GM18858 (cell line): ENCODE measurements around the gene GPC6.

Experiments
- ATAC-seq: cut with Tn5 transposase; IDR thresholded peaks from one replicate; pipeline ENCODE4 v1.9.1; 2021; ENCODE audit not compliant: unreplicated experiment

Gene GPC6

GRCh38 chr13:93727211-93728141 is 500.9 kb downstream of the GPC6 start:
- ATAC-seq: no peak

- no peak for ATAC-seq
Observed at GRCh38 chr13:93729383-93729782, 502.8 kb downstream of the GPC6 start.

GRCh38 chr13:93730780-93731179 is 504.2 kb downstream of the GPC6 start:
- ATAC-seq: no peak

DNA sequence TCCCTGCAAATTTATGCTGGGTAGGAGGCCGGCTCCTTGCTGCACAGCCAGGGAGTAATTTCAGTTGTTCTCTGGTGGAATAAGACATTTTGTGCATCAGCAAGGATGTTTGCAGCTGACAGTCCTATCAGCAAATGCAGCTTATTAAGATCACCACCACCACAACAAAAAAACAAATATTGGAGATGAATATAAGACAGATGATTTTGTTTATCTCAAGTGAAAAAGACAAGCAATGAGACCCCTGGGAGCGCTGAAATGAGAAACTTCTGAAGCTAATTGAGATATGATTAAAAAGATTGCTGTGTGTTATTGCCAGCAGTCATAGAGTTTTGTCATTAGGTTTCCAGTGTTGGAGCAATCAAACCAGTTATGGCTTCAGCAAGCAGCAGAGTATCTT is 505.6 kb downstream of the GPC6 start:
- no peak for ATAC-seq

DNA sequence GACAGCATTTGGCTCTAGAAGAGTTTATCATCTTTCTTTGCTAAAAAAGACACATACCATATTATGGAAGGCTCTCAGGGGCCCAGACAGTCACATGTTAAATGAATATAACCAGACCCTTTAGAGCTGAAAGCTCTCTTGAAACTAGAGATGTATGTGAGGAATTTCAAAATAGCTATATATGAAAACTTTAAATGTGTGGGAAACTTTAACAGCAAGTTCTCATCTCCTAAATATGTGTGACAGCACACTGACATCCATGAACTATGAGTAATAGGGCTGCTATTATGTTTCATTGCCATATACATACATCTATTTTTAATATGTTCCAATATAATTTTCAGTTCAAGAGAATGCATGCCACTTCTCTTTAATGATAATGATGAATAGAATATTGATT is 509.5 kb downstream of the GPC6 start:
- no peak for ATAC-seq

DNA sequence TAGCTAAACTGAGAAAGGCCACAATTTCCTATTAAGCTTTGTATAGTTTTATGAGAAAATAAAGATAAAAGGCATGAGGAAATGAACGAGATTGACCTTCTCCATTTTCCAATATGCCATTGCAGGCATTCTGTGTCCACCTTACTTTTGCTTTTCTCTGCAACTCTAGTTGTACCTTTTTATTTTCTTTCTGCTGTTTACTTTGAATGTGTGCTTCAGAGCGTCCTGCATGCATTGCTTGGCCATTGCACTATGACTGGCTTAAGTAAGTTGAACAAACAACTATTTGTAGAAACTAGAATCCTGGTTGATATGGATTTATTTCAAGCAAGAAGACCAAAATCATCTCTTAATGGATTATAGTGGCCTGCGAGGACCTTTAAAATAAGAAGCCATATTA is 510.3 kb downstream of the GPC6 start:
- no peak for ATAC-seq

DNA sequence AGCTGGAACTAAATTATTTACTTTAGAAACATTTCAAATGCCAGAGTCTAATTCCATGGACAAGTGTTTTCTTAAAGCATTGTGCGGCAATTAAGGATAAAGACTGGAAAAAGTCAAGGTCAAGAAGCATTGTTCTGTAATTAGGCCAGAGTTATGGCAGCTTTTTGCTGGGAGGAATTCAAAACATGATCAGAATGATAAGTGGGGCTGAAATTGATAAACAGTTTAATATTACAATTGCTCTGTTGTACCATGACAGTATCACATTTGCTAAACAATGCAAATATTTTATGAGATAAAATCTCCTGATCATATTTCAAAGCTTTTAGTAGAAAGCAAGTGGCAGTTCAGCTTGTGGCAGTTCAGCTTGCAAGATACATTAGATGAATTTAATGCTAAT is 513.7 kb downstream of the GPC6 start:
- no peak for ATAC-seq

- ATAC-seq: no peak
Observed at GRCh38 chr13:93744033-93744432, 517.4 kb downstream of the GPC6 start.

DNA sequence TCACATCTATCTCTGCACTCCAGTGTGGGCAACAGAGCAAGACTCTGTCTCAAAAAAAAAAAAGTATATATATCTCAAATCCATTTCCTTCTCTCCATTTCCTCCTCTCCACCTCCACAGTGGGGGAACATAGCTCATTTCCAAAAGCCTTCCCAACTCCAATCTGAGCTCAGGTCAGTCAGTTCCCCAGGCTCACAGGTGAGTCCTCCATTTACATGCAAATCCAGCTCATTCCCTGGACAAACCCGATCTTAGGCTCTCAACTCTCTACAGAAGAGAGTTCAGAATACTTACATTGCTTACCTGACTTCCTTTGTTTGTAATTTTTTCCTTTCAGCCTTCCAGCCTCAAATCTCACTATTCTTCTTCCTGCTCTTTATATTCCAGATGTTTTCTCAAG is 518.3 kb downstream of the GPC6 start:
- ATAC-seq: no peak

GRCh38 chr13:93745884-93746283 is 519.3 kb downstream of the GPC6 start:
- ATAC-seq: no peak

DNA sequence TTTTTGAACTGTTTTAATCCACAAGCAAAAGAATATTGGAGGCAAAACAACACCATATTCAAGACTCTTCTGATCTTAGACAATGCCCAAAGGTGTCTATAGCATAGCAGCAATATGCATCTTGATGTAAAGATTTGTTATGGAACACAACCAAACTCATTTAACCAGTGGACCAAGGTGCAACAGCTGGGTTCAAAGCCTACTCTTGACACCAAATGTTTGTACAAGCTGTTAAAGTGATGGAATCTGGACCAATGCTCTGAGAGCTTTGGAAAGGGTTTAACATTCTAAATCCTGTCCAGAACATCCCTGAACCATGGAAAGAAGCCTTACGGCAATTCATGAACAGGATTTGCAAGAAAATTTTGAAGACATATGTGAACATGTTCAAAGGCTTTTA is 520.0 kb downstream of the GPC6 start:
- no peak for ATAC-seq

- no peak for ATAC-seq
Observed at GRCh38 chr13:93750676-93751075, 524.1 kb downstream of the GPC6 start.

GRCh38 chr13:93751117-93751516 is 524.5 kb downstream of the GPC6 start:
- ATAC-seq: no peak

GRCh38 chr13:93752541-93752940 is 525.9 kb downstream of the GPC6 start:
- ATAC-seq: no peak

DNA sequence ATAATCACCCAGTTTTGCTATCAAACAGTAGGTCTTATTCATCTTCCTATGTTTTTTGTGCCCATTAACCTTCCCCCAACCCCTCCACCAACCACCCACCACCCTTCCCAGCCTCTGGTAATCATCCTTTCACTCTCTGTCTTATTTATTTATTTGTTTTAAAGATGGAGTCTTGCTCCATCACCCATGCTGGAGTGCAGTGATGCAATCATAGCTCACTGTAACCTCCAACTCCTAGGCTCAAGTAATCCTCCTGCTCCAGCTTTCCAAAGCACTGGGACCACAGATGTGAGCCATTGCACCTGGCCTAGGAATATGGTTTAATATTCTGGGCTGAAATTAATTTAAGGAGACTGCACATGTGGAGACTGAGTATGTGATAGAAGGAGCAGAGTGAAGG is 527.0 kb downstream of the GPC6 start:
- ATAC-seq: no peak

- no peak for ATAC-seq
Observed at GRCh38 chr13:93755341-93755740, 528.7 kb downstream of the GPC6 start.

GRCh38 chr13:93758575-93758974 is 532.0 kb downstream of the GPC6 start:
- no peak for ATAC-seq

DNA sequence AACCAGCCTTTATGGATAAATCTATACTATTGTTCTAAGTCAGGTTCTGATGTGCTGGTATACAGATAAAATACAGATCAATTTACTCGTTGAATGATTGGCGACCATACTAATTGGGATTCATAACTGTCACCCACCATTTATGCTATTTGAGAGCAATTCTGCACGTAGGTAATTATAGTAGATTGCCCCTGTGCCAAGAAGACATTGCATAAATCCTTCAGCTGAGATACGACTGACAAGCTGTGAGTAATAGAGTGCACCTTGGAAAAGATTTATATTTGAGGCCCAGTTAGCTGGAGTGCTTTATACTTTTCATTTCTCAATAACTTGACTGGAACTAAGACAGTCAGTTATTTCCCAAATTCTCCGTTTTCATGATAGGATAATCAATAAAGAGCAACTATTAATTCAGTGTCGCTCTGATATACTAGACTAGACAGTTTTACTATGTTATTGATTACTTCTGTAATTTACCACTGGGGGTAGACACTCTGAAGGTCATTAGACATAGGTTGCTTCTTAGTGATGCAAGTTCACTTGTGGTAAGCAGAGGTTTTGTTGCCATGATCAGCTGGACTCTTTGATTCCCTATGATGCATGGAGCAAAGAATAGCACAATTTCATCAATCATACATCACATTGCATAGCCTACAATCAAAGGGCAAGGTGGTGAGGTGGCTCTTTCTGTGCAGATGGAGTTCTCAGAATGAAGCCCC is 536.3 kb downstream of the GPC6 start:
- no peak for ATAC-seq

- ATAC-seq: no peak
Observed at GRCh38 chr13:93765062-93765461, 538.5 kb downstream of the GPC6 start.

DNA sequence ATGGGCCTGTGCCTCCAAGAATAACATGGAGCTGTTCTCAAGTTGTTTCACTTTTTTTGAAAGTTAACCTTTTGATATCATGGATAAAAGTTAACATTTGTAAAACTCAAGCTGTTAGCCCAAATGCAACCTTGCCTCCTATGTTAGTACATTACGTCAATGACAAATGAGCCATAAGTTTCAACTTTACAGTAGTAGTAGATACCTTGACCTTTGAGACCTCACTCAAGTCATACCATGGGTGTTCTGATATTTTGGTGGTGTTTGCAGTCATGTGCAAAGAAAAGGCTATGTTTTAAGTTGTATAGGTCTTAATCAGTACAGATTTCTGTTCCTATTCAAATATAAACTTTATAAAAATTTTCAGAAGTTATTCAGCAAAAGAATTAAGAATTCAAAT is 539.2 kb downstream of the GPC6 start:
- ATAC-seq: no peak

- ATAC-seq: no peak
Observed at GRCh38 chr13:93766719-93767118, 540.1 kb downstream of the GPC6 start.

DNA sequence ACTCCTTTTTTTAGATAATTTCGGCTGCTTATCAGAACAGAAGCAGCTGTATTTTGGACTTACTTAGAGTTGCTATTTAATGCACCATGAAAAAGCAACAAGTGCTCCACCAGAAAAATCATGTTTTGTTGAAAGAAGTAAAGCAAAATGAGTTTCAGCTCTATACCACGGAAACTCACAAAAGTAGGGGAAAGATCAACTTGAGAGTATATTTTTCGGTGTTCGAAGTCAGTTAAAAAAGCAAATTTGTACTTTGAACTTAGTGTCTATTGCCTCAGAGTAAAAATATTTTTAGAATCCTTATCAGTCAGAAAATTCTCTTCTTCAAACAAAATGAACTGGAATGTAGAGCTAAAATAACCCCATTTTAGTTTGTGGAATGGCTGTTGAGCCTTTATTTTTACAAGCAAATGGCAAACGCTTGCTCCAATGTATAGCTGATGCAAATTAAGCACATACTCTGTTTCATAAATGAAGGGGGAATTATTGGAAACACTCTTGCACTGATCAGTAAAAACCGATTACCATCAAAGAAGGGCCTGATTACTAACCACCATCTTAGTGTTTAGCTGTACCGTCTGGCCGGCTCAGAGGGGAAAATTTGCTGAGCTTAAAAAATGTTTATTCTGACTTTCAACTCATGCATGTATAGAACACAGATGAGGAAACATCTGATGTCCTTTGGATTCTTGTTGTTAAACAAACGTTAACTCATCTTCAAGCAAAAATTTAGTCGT is 540.7 kb downstream of the GPC6 start:
- no peak for ATAC-seq
